Smooth muscle cell (in vitro differentiated cells): Measurements from ENCODE around the gene HBP1. TPM values are rescaled to one million over a fixed set of nuclear protein-coding genes. Genes with fewer than 3 reads are reported as not detected.
A peak's percentile ranks its signal among the peaks of the same experiment; 100 is the strongest.

Source experiments
- DNase-seq: peaks from one replicate; lab custom pipeline; 2025; ENCODE audit not compliant: unreplicated experiment; lab: John Stamatoyannopoulos, UW
- H2AFZ ChIP-seq: fragments of 200-600 bp; sonication (generic); 2 replicates; pipeline ENCODE4 v1.6.0; 2016; ENCODE audit warnings: antibody characterized with exemption, low read depth, mild to moderate bottlenecking
- H3F3A ChIP-seq: fragments of 200-600 bp; sonication (generic); 2 replicates; pipeline ENCODE4 v1.6.0; 2017; ENCODE audit warnings: antibody characterized with exemption, low read depth
- H3K27ac ChIP-seq: fragments of 200-600 bp; sonication (generic); 2 replicates; pipeline ENCODE4 v1.5.1; 2016; ENCODE audit warnings: low read depth, mild to moderate bottlenecking
- H3K27me3 ChIP-seq: fragments of 200-600 bp; sonication (generic); 2 replicates; pipeline ENCODE4 v1.6.1; 2016; ENCODE audit warnings: low read depth, mild to moderate bottlenecking
- H3K36me3 ChIP-seq: fragments of 200-600 bp; sonication (generic); 2 replicates; pipeline ENCODE4 v1.5.1; 2016; ENCODE audit warnings: low read depth
- H3K4me1 ChIP-seq: fragments of 200-600 bp; sonication (generic); 2 replicates; pipeline ENCODE4 v1.5.1; 2016; ENCODE audit warnings: low read depth
- H3K4me2 ChIP-seq: fragments of 200-600 bp; sonication (generic); 2 replicates; pipeline ENCODE4 v1.6.0; 2016; ENCODE audit warnings: mild to moderate bottlenecking
- H3K4me3 ChIP-seq: fragments of 200-600 bp; sonication (generic); 2 replicates; pipeline ENCODE4 v1.5.1; 2016; ENCODE audit warnings: mild to moderate bottlenecking
- H3K79me2 ChIP-seq: fragments of 200-600 bp; sonication (generic); 2 replicates; pipeline ENCODE4 v1.6.0; 2016; ENCODE audit warnings: low read depth, mild to moderate bottlenecking
- H3K9ac ChIP-seq: fragments of 200-600 bp; sonication (generic); 2 replicates; pipeline ENCODE4 v1.6.0; 2016; ENCODE audit warnings: low read depth
- H3K9me3 ChIP-seq: fragments of 200-600 bp; sonication (generic); replicated peaks from 2 replicates; pipeline ENCODE4 v1.5.1; 2016; ENCODE audit warnings: low read depth
- H4K20me1 ChIP-seq: fragments of 200-600 bp; sonication (generic); 2 replicates; pipeline ENCODE4 v1.6.0; 2016; ENCODE audit warnings: low read depth
- CTCF ChIP-seq: fragments of 200-600 bp; sonication (generic); IDR thresholded peaks from 2 replicates; pipeline ENCODE4 v1.5.1; 2017; ENCODE audit warnings: borderline replicate concordance, mild to moderate bottlenecking, antibody characterized with exemption; ENCODE audit not compliant: insufficient read depth, poor library complexity, severe bottlenecking
- WGBS: methylation state at CpG from one replicate; pipeline ENCODE4 v1.1.7; 2016; ENCODE audit warnings: low lambda C conversion rate; 5-methylcytosine and 5-hydroxymethylcytosine counted together
- polyA plus RNA-seq: library from polyadenylated mRNA; unstranded; fragments of >200 nt; fragmentation: Nextera tagmentation; extraction: Ambion mirVana; gene quantifications from 2 replicates; pipeline ENCODE4 v1.2.1, GENCODE V29; 2016
- total RNA-seq: library from RNA; depleted of rRNA; stranded (reverse); fragments of >200 nt; gene quantifications from 2 replicates; pipeline ENCODE4 v1.2.3, GENCODE V29; 2014

Gene HBP1
- 102 and 105 TPM in 2 replicates for total RNA-seq
- 57.9 and 61.2 TPM in 2 replicates for polyA plus RNA-seq

GRCh38 chr7:107168233-107169119 lies at the start of gene HBP1:
TSS of gene HBP1 (plus strand) at chr7:107169003. CDS start at chr7:107179894, 10,891 bp downstream.
- Histone ChIP-seq H3K4me2 (peak within 1 kb of the TSS; percentile 98), H4K20me1 (peaks cover 36% of the 10 kb centered on the region), H3K4me1 (peaks cover 29% of the 10 kb centered on the region), H2AFZ (peak within 1 kb of the TSS; percentile 18), H3K4me3 (peak within 1 kb of the TSS; percentile 91), H3K9me3 (no peaks in the 10 kb centered on the region), H3K9ac (peak within 1 kb of the TSS; percentile 100), H3F3A (peaks cover 16% of the 10 kb centered on the region), H3K79me2 (peaks cover 36% of the 10 kb centered on the region), H3K27ac (peak within 1 kb of the TSS; percentile 100), H3K36me3 (no peaks in the 10 kb centered on the region), H3K27me3 (no peaks in the 10 kb centered on the region)
- peak; percentile 91 for DNase-seq
- WGBS: under 1% methylated on average over 43 of the region's 44 CpGs
- TF ChIP-seq CTCF: no peak

GRCh38 chr7:107119376-107120105 lies 49.3 kb upstream of the HBP1 start:
- Histone ChIP-seq H3K4me1 (no peaks in the 10 kb centered on the region), H3K9ac (no peak overlapping the region), H3K27me3 (no peaks in the 10 kb centered on the region), H3K9me3 (no peaks in the 10 kb centered on the region), H3K4me3 (no peak overlapping the region), H3K27ac (no peak overlapping the region), H4K20me1 (no peaks in the 10 kb centered on the region), H2AFZ (no peak overlapping the region), H3K4me2 (no peak overlapping the region), H3K36me3 (no peaks in the 10 kb centered on the region), H3F3A (no peaks in the 10 kb centered on the region), H3K79me2 (no peaks in the 10 kb centered on the region)
- 94% methylated on average over 6 of the region's 6 CpGs for WGBS
- DNase-seq: no peak
- TF ChIP-seq CTCF: no peak

- no peak for DNase-seq
- H3K36me3 ChIP-seq: no peaks in the 10 kb centered on the region
- H3K27ac ChIP-seq: peak overlapping the region; percentile 64
- no peaks in the 10 kb centered on the region for H3K4me1 ChIP-seq
- TF ChIP-seq CTCF: no peak
- H3K79me2 ChIP-seq: no peaks in the 10 kb centered on the region
- WGBS: 17% methylated on average over 4 of the region's 4 CpGs
- H2AFZ ChIP-seq: peak overlapping the region; percentile 43
- no peak overlapping the region for H3K9ac ChIP-seq
- no peaks in the 10 kb centered on the region for H3K9me3 ChIP-seq
- no peaks in the 10 kb centered on the region for H3F3A ChIP-seq
- no peaks in the 10 kb centered on the region for H4K20me1 ChIP-seq
- H3K4me2 ChIP-seq: peak overlapping the region; percentile 68
- no peak overlapping the region for H3K4me3 ChIP-seq
- no peaks in the 10 kb centered on the region for H3K27me3 ChIP-seq
These were observed 46.3 kb upstream of the HBP1 start for GRCh38 chr7:107122486-107122911.
